ENCODE data around the gene NCKAP5. TPM values are rescaled to one million over a fixed set of nuclear protein-coding genes. Genes with fewer than 3 reads are reported as not detected.

Gene NCKAP5
- 5.0 and 9.9 TPM in 2 replicates for total RNA-seq

GRCh38 chr2:133568172-133568571, at the start of gene NCKAP5:
TSS of gene NCKAP5 (minus strand) at chr2:133568463. CDS start at chr2:133517526, 50,937 bp downstream.

DNA sequence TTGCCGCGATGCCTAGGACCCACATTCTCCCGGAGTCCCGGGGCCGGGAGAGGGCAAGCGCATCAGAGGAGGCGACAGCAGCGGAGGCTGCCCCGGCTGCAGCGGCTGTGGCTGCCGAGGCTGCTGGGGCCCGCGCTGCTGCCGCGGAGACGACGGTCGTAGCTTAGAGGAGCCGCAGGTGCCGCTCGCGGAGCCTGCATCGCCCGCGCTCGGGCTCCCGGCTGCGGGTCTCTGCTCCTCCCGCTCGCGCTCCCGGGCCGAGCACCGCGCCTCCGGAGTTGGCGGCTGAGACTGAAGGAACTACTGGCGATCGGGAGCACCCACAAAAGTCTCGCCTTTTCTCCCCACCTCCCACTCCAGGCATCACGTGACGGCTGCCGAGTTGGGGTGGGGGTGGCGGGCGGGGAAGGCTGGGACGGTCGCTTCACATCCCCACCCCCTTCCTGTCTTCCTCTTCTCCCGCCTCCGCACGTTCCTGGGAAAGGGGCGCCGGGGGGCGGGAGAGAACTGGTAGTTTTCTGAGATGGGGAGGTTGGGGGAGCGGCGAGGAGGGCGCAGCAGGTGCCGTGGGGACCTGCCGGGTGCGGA, 898.3 kb downstream of the NCKAP5 start, which contains the start of gene LYPD1:
LYPD1 (minus strand) TSS at position 298 of the 588 bp plus-strand sequence; CDS start at position 25, 273 bp downstream.

Measured in regular cardiac myocyte (primary cell).